Hepatocyte (in vitro differentiated cells): ENCODE measurements around the gene LECT2.

ENCODE experiments used
- EZH2 ChIP-seq: fragments of 200-600 bp; sonication (generic); IDR thresholded peaks from 2 replicates; pipeline ENCODE4 v1.6.1; 2016; ENCODE audit warnings: antibody characterized with exemption, mild to moderate bottlenecking, borderline replicate concordance
- EZH2phosphoT487 ChIP-seq: fragments of 200-600 bp; sonication (generic); IDR thresholded peaks from one replicate; pipeline ENCODE4 v1.6.1; 2018; ENCODE audit warnings: antibody characterized with exemption, mild to moderate bottlenecking, low read depth, moderate library complexity; ENCODE audit not compliant: unreplicated experiment, severe bottlenecking
- TF ChIP-seq, protein P1 (sequence below): fragments of 200-600 bp; sonication (generic); IDR thresholded peaks from 2 replicates; pipeline ENCODE4 v1.5.1; 2016; ENCODE audit warnings: antibody characterized with exemption, mild to moderate bottlenecking; ENCODE audit not compliant: poor library complexity

DNA sequence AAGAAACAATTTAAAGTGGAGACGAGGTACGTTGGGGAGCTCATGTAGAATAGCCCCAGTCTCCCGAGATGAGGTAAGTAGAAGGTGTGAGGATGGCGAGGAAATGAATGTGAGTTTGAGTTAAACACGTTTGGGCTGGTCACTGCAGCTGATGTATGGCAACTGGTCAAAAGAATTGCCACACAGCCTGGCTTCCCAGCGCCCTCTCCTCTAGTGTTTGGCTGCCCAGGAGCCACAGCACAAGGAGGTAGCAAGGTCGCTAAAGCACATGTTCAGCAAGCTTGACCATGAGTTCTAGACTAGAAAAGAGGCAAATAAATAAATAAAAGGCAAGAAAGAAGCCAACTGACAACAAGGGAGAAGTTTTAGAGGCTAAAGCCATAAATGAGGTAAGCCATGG is 21.4 kb upstream of the LECT2 start:
- TF ChIP-seq, protein P1, sequence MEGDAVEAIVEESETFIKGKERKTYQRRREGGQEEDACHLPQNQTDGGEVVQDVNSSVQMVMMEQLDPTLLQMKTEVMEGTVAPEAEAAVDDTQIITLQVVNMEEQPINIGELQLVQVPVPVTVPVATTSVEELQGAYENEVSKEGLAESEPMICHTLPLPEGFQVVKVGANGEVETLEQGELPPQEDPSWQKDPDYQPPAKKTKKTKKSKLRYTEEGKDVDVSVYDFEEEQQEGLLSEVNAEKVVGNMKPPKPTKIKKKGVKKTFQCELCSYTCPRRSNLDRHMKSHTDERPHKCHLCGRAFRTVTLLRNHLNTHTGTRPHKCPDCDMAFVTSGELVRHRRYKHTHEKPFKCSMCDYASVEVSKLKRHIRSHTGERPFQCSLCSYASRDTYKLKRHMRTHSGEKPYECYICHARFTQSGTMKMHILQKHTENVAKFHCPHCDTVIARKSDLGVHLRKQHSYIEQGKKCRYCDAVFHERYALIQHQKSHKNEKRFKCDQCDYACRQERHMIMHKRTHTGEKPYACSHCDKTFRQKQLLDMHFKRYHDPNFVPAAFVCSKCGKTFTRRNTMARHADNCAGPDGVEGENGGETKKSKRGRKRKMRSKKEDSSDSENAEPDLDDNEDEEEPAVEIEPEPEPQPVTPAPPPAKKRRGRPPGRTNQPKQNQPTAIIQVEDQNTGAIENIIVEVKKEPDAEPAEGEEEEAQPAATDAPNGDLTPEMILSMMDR = no peak
- TF ChIP-seq EZH2 (no peak), EZH2phosphoT487 (no peak)
